Cerebellar nuclear complex (tissue), 1 donor: ENCODE measurements around the gene FZD1.
"Not testable (repeated sequence)": the region's sequence is repeated elsewhere in the genome, so short reads cannot be mapped to it uniquely, and the experiment has no call there.

ENCODE experiments used
- DNase-seq, 2 experiments: peaks; one replicate each; lab custom pipeline; 2025; lab: John Stamatoyannopoulos, UW

The FZD1 gene

GRCh38 chr7:91297939-91298338 lies 33.7 kb downstream of the FZD1 start:
- DNase-seq: no peak

GRCh38 chr7:91299952-91300775 lies 35.9 kb downstream of the FZD1 start:
- DNase-seq: no peak

DNA sequence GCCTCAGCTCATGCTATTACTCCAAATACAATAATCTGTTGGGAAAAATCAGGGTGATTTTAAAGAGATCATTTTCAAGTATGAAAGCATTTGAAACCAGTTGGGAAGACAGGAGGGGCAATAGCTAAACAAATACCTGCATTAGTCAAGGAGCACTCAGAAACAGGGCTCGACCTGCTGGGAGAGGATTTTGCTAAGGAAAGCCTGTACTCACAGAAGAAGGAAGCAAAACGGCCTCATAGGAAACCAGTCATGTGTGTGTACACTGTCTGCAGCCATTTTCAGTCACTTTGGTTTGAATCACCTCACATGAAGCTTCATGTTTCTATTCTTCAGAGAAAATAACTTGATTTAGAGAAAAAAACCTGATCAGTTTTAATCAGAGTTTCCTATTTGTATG lies 38.6 kb downstream of the FZD1 start:
- no peak for DNase-seq

DNA sequence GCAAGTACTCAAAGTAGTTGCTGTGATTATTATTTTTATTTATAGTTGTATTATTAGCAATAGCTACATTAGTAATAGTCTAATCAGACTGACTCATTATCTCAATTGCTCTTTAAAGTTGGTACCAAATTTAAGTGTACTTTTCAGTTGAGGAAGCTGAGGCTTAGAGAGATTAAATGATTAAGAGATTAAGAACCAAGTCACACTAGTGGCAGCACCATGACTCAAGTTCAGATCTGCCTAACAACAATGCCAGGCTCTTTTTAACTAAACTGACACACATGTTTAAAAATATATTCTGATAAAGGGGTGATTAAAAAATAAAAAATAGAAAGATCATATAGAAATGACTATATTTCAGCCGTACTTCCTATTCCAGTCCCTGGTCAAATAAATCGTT lies 42.0 kb downstream of the FZD1 start:
- no peak for DNase-seq

DNA sequence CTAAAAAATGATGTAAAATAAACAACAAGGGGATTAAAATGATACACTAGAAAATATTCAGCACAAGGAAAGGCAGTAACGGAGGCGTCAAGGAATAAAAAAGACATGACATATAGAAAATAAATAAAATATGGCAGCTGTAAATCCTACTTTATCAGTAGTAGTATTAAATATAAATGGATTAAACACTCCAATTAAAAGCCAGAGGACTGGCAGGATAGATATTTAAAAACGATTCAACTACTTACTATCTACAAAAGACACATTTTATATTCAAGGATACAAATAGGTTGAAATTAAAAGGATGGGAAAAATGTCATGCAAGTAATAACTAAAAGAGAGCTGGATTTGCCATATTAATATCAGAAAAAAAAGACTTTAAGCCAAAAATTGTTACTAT lies 43.2 kb downstream of the FZD1 start:
- no peak for DNase-seq

- not testable (repeated sequence) for DNase-seq
Measured at GRCh38 chr7:91308191-91308590, 44.0 kb downstream of the FZD1 start.

DNA sequence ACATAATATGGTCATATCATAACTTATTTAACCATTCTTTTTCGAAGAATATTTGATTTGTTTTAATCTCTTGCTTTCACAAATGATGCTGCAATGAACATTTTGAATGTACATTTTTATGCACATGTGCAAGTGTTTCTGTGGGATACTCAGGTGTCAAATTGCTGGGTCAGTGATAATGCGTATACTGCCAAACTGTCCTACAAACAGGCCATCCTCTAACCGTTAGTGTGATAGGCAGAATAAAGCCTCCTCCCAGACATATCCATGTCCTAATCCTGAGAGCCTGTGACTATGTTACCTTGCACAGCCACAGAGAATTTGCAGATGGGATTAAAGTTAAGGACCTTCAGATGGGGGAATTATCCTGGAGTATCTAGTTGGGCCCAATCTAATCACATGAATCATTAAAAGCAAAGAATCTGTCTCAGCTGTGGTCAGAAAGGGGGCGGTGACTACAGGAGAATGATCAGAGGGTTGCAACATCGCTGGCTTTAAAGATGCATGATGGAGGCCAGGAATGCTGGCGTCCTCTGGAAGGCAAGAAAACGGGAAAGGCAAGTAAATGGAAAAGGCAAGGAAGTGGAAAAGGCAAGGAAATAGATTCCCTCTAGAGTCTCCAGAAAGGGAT lies 46.7 kb downstream of the FZD1 start:
- no peak for DNase-seq

DNA sequence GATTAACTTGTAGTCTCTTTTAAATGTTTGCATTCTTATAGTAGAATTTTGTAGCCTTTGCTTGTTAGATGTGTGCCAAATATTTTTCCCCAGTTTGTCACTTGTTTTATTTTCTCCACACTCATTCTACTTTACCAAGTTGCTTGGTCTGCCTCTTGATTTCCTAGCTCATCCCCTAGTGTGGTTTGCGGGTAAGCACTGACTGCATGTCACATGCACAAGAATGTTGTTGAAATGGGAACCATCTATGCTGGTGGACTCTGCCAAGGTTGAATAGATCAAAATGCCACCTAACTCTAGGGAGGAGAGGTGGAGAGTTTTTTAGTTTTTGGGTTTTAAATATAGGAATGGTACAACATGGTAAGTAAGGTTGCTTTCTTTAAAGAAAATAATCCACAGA lies 47.6 kb downstream of the FZD1 start:
- DNase-seq: no peak

DNA sequence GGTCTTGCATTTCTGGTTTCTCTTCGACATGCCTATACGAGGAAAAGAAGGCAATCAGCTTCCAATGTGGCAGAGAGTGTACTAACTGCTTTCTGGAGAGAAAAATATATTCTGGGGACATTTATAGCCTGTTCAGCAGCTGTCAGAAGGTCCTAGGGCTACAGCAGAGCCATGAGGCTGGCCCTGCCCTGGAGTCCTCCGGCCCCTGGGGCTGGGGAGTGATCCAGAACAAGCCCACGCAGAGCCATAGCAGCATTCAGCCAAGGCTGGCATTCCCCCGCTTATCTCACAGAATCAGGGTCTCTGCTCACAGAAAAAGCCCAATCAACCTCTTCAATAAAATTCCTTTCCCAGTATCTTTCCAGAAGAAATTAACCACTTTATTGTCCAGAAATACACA lies 48.9 kb downstream of the FZD1 start:
- no peak for DNase-seq

DNA sequence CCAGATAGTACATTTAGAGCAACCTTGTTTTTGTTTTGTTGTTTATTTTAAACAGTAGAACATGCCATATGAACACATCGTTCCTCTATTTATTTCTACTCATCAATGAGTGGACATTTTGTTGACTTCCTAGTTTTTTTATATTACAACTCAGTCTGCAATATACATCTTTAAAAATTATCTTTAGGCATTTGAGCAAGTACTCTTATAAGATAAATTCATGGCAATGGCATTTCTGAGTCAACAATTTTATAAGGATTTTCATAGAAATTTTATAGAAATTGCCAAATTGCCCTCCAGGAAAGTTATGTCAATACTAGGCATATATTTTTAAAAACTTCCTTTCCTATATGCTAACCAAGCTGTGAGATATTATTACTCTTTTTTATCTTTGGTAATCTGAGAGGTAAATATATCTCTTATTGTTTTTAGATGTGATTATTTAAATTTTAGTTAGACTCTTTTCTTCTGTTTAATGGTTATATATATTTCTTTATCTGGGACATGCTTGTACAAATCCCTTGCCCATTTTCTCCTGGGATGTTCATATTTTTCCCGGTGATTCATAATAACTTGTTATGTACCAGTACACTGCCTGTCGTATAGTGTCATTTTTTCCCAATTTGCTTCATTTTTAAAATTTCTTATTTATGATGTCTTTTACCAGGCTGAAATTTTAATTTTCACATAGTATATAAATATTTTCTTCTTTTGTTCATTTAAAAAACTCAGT lies 50.5 kb downstream of the FZD1 start:
- DNase-seq: no peak

GRCh38 chr7:91316426-91316825 lies 52.2 kb downstream of the FZD1 start:
- no peak for DNase-seq

DNA sequence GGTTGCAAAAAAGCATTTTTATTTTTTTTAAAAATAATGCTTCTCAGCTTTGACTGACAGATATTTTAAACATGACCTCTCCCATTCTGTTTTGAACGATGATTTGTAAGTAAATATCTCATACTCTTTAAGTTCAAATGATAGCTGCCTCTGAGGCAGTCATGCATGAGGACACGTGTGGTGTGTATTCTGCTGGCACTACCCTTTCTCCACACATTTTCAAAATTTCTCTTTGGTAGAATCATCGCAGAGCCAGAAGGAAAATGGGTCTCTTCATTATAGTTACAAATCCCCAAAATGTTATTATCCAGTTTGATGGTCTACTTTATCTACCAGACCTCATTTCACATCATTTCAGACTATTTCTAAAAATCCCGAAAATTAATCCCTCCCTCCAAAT lies 55.1 kb downstream of the FZD1 start:
- no peak for DNase-seq

- no peak for DNase-seq
Measured at GRCh38 chr7:91320366-91321078, 56.3 kb downstream of the FZD1 start.
